ENCODE data around the gene IGLL5. TPM values are rescaled to one million over a fixed set of nuclear protein-coding genes. Genes with fewer than 3 reads are reported as not detected.

Gene IGLL5
- total and polyA plus RNA-seq, 9 of the 15 experiments (the other 6 are each of a cell fraction or from before 2014, with no cell fraction given): not detected

- no peak for TF ChIP-seq MBD1 (CRISPR knock-in tag; IDR thresholded peaks at IDR 0.05)
- TF ChIP-seq ZNF655 (CRISPR knock-in tag; IDR thresholded peaks at IDR 0.05): no peak
- TF ChIP-seq KLF1 (tag; IDR thresholded peaks at IDR 0.05): 0 out of 2 replicates have a peak, but pooled peaks have one; percentile 19
- no peak for TF ChIP-seq CREB3 (tag; conservative IDR thresholded peaks at IDR 0.05; ENCODE audit: low read depth)
- no peak for TF ChIP-seq PATZ1 (CRISPR knock-in tag; IDR thresholded peaks at IDR 0.05; ENCODE audit: borderline replicate concordance)
- TF ChIP-seq RHOXF2B (CRISPR knock-in tag; conservative IDR thresholded peaks at IDR 0.05): no peak
- TF ChIP-seq ARNT (IDR thresholded peaks at IDR 0.05): no peak
- TF ChIP-seq RBM22 (IDR thresholded peaks at IDR 0.05; ENCODE audit: low read depth, low read length, poor library complexity, severe bottlenecking): no peak
- TF ChIP-seq ILK (tag; IDR thresholded peaks at IDR 0.05; ENCODE audit: borderline replicate concordance, low read depth): no peak
- no peak for TF ChIP-seq GABPB2 (CRISPR knock-in tag; conservative IDR thresholded peaks at IDR 0.05)
- no peak for TF ChIP-seq SMARCA5 (IDR thresholded peaks at IDR 0.05)
- TF ChIP-seq ZNF778 (CRISPR knock-in tag; IDR thresholded peaks at IDR 0.05): no peak
- TF ChIP-seq E2F6 (IDR thresholded peaks at IDR 0.05; ENCODE audit: borderline replicate concordance in 1 of 2, extremely low read depth in 1 of 2, insufficient read depth in 1 of 2, insufficient read length in 1 of 2, low read depth in 1 of 2, low read length in 1 of 2, poor library complexity in 1 of 2, severe bottlenecking in 1 of 2): peak in 1 of 2 experiments; percentile 0
- TF ChIP-seq UBTF (IDR thresholded peaks at IDR 0.05; ENCODE audit: borderline replicate concordance in 1 of 2, low read depth in 2 of 2, low read length in 2 of 2): peak in 1 of 2 experiments; percentile 9; a peak in 1 of 4 replicates
- TF ChIP-seq ETV6 (IDR thresholded peaks at IDR 0.05; ENCODE audit: borderline replicate concordance in 1 of 2, low read depth in 2 of 2, low read length in 1 of 2): no peak
- no peak for TF ChIP-seq ETV6 (CRISPR knock-in tag; IDR thresholded peaks at IDR 0.05; ENCODE audit: borderline replicate concordance)
These were observed 34.0 kb downstream of the IGLL5 start (continued) for GRCh38 chr22:22921575-22921974.

All from K562 (cell line).